Chondrocyte (in vitro differentiated cells): Measurements from ENCODE around the gene CDK14. TPM values are rescaled to one million over a fixed set of nuclear protein-coding genes. Genes with fewer than 3 reads are reported as not detected.

Source experiments
- DNase-seq: peaks from one replicate; pipeline ENCODE4 v3.0.0; 2021; ENCODE audit warnings: mixed read lengths, low spot score
- H3K27ac Mint-ChIP-seq: one replicate; pipeline ENCODE4 v1.8.0; 2021; ENCODE audit warnings: mild to moderate bottlenecking, moderate library complexity, mixed read lengths; ENCODE audit not compliant: unreplicated experiment
- H3K27me3 Mint-ChIP-seq: 2 replicates; pipeline ENCODE4 v1.8.0; 2021; ENCODE audit warnings: low read depth, mixed read lengths
- H3K36me3 Mint-ChIP-seq: 2 replicates; pipeline ENCODE4 v1.8.0; 2021; ENCODE audit warnings: low read depth, mixed read lengths
- H3K4me1 Mint-ChIP-seq: 2 replicates; pipeline ENCODE4 v1.8.0; 2021; ENCODE audit warnings: low read depth, mild to moderate bottlenecking, mixed read lengths
- H3K4me3 Mint-ChIP-seq: one replicate; pipeline ENCODE4 v1.8.0; 2021; ENCODE audit warnings: mild to moderate bottlenecking, moderate library complexity, mixed read lengths; ENCODE audit not compliant: unreplicated experiment
- H3K9me3 Mint-ChIP-seq: 2 replicates; pipeline ENCODE4 v1.8.0; 2021; ENCODE audit warnings: low read depth, mixed read lengths
- total RNA-seq: library from RNA; stranded (reverse); gene quantifications from 3 replicates; pipeline ENCODE4 v1.2.1, GENCODE V29; 2021
- TF ChIP-seq, protein P1 (sequence below): fragments of 200-600 bp; sonication (generic); IDR thresholded peaks from 2 replicates; pipeline ENCODE4 v1.5.0; 2021; ENCODE audit warnings: antibody characterized with exemption, mild to moderate bottlenecking, moderate library complexity

CDK14 gene
- total RNA-seq, 1 donor from 2014 or later = 61.4 TPM

DNA sequence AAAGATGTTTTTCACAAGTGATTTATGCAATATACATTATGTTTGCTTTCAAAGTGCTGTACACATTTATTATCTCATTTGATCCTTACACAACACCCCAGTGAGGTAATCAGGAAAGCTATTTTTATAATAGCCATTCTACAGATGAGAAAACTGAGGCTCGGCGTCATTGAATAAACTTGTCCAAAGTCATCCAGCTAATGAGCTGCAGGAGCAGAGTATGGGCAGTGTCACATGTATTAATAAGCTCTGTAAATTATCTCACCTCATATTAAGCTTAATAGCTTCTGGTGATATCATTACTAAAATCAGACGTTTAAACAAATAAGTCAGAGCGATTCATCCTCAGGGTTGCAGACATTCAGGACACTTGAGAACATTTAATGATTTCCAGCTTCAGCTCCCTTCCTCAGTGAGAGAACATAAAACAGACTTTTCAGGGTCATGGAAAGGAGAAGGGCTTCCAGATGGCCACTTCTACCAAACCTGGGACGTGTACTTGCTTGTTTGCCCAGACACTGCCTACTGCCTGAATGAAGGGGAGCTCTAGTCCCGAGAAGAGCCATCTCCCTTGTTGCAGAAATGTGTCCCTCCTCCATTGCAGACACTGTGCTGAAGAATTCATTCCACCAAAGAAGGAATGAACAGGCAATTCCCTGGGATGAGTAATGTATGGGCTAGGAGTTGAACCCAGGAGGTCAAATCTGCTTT, 647.6 kb downstream of the CDK14 start:
- TF ChIP-seq, protein P1, sequence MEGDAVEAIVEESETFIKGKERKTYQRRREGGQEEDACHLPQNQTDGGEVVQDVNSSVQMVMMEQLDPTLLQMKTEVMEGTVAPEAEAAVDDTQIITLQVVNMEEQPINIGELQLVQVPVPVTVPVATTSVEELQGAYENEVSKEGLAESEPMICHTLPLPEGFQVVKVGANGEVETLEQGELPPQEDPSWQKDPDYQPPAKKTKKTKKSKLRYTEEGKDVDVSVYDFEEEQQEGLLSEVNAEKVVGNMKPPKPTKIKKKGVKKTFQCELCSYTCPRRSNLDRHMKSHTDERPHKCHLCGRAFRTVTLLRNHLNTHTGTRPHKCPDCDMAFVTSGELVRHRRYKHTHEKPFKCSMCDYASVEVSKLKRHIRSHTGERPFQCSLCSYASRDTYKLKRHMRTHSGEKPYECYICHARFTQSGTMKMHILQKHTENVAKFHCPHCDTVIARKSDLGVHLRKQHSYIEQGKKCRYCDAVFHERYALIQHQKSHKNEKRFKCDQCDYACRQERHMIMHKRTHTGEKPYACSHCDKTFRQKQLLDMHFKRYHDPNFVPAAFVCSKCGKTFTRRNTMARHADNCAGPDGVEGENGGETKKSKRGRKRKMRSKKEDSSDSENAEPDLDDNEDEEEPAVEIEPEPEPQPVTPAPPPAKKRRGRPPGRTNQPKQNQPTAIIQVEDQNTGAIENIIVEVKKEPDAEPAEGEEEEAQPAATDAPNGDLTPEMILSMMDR = no peak
- Mint-ChIP-seq H3K4me1 (peaks cover 35% of the 10 kb centered on the region), H3K27me3 (no peaks in the 10 kb centered on the region), H3K27ac (peak overlapping the region; percentile 8), H3K36me3 (no peaks in the 10 kb centered on the region), H3K9me3 (peaks cover 2% of the 10 kb centered on the region), H3K4me3 (no peak overlapping the region)
- DNase-seq = no peak

DNA sequence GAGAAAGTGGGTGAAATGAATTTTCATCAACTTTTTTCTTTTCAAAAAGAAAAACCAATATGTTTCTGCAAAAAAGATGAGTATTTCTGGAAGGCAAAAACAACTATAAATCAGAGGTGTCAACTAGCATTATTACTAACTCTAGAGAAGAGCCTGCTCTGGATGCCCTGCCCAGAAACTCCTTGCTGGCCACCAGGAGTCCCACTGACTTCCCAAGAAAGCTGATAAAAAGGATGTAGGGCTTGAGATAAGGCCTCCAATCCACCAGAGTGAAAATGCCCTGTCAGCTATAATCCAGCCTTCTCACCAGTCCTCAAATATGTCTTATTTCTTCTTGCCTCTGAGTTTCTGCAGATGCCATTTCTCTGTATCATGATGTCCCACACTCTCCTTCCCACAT, 651.4 kb downstream of the CDK14 start:
- DNase-seq = no peak
- TF ChIP-seq, protein P1 = no peak
- H3K27me3 Mint-ChIP-seq = no peaks in the 10 kb centered on the region
- no peaks in the 10 kb centered on the region for H3K36me3 Mint-ChIP-seq
- no peaks in the 10 kb centered on the region for H3K9me3 Mint-ChIP-seq
- peaks cover 29% of the 10 kb centered on the region for H3K4me1 Mint-ChIP-seq
- no peak overlapping the region for H3K4me3 Mint-ChIP-seq
- no peak overlapping the region for H3K27ac Mint-ChIP-seq

DNA sequence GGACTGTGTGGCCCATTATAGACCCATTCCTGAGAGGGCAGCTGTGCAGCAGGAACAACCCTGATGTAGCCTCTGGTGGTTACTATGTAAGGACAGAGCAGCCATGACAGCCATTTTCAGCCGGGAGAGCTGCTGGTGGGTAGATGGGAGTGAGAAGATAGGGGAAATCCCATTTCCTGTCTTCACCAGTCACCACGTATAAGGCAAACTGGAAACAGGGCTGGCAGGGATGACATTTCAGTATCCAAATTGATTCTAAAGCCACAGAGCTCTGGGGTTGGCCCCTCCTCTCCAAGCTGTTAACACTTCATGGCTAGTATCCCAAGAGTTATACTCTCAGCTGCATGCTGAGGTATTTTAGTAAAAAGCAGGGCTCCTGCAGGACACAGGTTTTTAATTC, 652.9 kb downstream of the CDK14 start:
- TF ChIP-seq, protein P1 = no peak
- Mint-ChIP-seq H3K27me3 (no peaks in the 10 kb centered on the region), H3K4me1 (peaks cover 22% of the 10 kb centered on the region), H3K4me3 (no peak overlapping the region), H3K27ac (no peak overlapping the region), H3K36me3 (no peaks in the 10 kb centered on the region), H3K9me3 (no peaks in the 10 kb centered on the region)
- DNase-seq = no peak

DNA sequence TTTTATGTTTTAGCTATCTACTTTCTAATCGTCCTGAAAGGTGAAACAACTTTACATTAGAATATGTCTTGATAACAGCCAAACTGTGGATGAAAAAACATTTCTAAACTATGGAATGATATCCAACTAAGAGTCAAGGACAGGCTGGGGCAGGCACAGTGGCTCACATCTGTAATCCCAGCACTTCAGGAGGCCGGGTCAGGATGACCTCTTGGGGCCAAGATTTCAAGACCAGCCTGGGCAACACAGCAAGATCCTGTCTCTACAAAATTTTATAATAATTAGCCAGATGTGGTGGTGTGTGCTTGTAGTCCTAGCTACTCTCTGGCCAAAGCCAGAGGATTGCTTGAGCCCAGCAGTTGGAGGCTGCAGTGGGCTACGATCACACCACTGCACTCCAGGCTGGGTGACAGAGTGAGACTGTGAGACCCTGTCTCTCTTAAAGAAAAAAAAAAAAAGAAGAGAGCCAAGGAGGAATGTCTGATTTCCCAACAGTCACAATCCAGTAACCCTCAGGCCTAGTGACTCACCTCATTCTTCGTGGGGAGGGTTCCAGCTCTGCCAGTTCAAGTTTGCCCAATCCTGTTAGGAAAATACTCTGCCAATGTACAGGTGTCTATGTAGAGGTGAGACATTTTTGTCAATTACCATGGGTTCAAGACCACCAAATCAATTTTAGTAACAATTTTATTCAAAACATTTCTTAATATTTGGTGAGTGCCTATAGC, 653.5 kb downstream of the CDK14 start:
- Mint-ChIP-seq H3K4me3 (no peak overlapping the region), H3K36me3 (no peaks in the 10 kb centered on the region), H3K27ac (no peak overlapping the region), H3K27me3 (no peaks in the 10 kb centered on the region), H3K9me3 (no peaks in the 10 kb centered on the region), H3K4me1 (peaks cover 16% of the 10 kb centered on the region)
- TF ChIP-seq, protein P1 = no peak
- no peak for DNase-seq

DNA sequence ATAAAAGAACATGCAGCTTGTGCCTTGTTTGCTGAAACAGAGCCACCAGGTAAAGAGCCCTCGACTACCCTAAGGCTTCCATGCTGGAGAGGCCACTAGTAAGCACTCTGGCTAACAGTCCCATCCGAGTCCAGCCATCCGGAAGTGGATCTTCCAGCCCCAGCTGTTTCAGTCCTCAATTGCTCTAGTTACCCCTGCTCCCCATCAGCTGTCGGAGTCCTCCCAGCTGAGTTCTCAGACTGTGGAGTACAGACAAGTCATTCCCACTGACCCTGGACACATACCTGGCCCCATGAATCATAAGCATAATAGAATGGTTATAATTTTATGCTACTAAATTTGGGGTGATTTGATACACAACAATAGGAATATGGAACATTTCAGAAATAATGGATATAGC, 654.6 kb downstream of the CDK14 start:
- DNase-seq = no peak
- H3K9me3 Mint-ChIP-seq = peaks cover 9% of the 10 kb centered on the region
- H3K4me1 Mint-ChIP-seq = peaks cover 16% of the 10 kb centered on the region
- no peaks in the 10 kb centered on the region for H3K27me3 Mint-ChIP-seq
- TF ChIP-seq, protein P1 = no peak
- H3K36me3 Mint-ChIP-seq = peaks cover 2% of the 10 kb centered on the region
- H3K27ac Mint-ChIP-seq = no peak overlapping the region
- no peak overlapping the region for H3K4me3 Mint-ChIP-seq
